Smooth muscle cell (in vitro differentiated cells): ENCODE results near the gene ZNF586. TPM values are rescaled to one million over a fixed set of nuclear protein-coding genes. Genes with fewer than 3 reads are reported as not detected.
A peak's percentile ranks its signal among the peaks of the same experiment; 100 is the strongest.
"Not testable (repeated sequence)": the region's sequence is repeated elsewhere in the genome, so short reads cannot be mapped to it uniquely, and the experiment has no call there.

Experiments used
- DNase-seq: peaks from one replicate; lab custom pipeline; 2025; ENCODE audit not compliant: unreplicated experiment; lab: John Stamatoyannopoulos, UW
- H2AFZ ChIP-seq: fragments of 200-600 bp; sonication (generic); 2 replicates; pipeline ENCODE4 v1.6.0; 2016; ENCODE audit warnings: antibody characterized with exemption, low read depth, mild to moderate bottlenecking
- H3F3A ChIP-seq: fragments of 200-600 bp; sonication (generic); 2 replicates; pipeline ENCODE4 v1.6.0; 2017; ENCODE audit warnings: antibody characterized with exemption, low read depth
- H3K27ac ChIP-seq: fragments of 200-600 bp; sonication (generic); 2 replicates; pipeline ENCODE4 v1.5.1; 2016; ENCODE audit warnings: low read depth, mild to moderate bottlenecking
- H3K27me3 ChIP-seq: fragments of 200-600 bp; sonication (generic); 2 replicates; pipeline ENCODE4 v1.6.1; 2016; ENCODE audit warnings: low read depth, mild to moderate bottlenecking
- H3K36me3 ChIP-seq: fragments of 200-600 bp; sonication (generic); 2 replicates; pipeline ENCODE4 v1.5.1; 2016; ENCODE audit warnings: low read depth
- H3K4me1 ChIP-seq: fragments of 200-600 bp; sonication (generic); 2 replicates; pipeline ENCODE4 v1.5.1; 2016; ENCODE audit warnings: low read depth
- H3K4me2 ChIP-seq: fragments of 200-600 bp; sonication (generic); 2 replicates; pipeline ENCODE4 v1.6.0; 2016; ENCODE audit warnings: mild to moderate bottlenecking
- H3K4me3 ChIP-seq: fragments of 200-600 bp; sonication (generic); 2 replicates; pipeline ENCODE4 v1.5.1; 2016; ENCODE audit warnings: mild to moderate bottlenecking
- H3K79me2 ChIP-seq: fragments of 200-600 bp; sonication (generic); 2 replicates; pipeline ENCODE4 v1.6.0; 2016; ENCODE audit warnings: low read depth, mild to moderate bottlenecking
- H3K9ac ChIP-seq: fragments of 200-600 bp; sonication (generic); 2 replicates; pipeline ENCODE4 v1.6.0; 2016; ENCODE audit warnings: low read depth
- H3K9me3 ChIP-seq: fragments of 200-600 bp; sonication (generic); replicated peaks from 2 replicates; pipeline ENCODE4 v1.5.1; 2016; ENCODE audit warnings: low read depth
- H4K20me1 ChIP-seq: fragments of 200-600 bp; sonication (generic); 2 replicates; pipeline ENCODE4 v1.6.0; 2016; ENCODE audit warnings: low read depth
- WGBS: methylation state at CpG from one replicate; pipeline ENCODE4 v1.1.7; 2016; ENCODE audit warnings: low lambda C conversion rate; 5-methylcytosine and 5-hydroxymethylcytosine counted together
- polyA plus RNA-seq: library from polyadenylated mRNA; unstranded; fragments of >200 nt; fragmentation: Nextera tagmentation; extraction: Ambion mirVana; gene quantifications from 2 replicates; pipeline ENCODE4 v1.2.1, GENCODE V29; 2016
- total RNA-seq: library from RNA; depleted of rRNA; stranded (reverse); fragments of >200 nt; gene quantifications from 2 replicates; pipeline ENCODE4 v1.2.3, GENCODE V29; 2014
- TF ChIP-seq, protein P1 (sequence below): fragments of 200-600 bp; sonication (generic); IDR thresholded peaks from 2 replicates; pipeline ENCODE4 v1.5.1; 2017; ENCODE audit warnings: borderline replicate concordance, mild to moderate bottlenecking, antibody characterized with exemption; ENCODE audit not compliant: insufficient read depth, poor library complexity, severe bottlenecking

ZNF586 gene
- total and polyA plus RNA-seq, 2 experiments from 2014 or later, result 3.2 to 8.2 TPM

GRCh38 chr19:57802269-57802668, 32.8 kb downstream of the ZNF586 start:
- DNase-seq, result no peak
- H3K36me3 ChIP-seq, result no peaks in the 10 kb centered on the region
- peak overlapping the region; percentile 89 for H3K27ac ChIP-seq
- H2AFZ ChIP-seq, result no peak overlapping the region
- no peaks in the 10 kb centered on the region for H3K9me3 ChIP-seq
- H3K27me3 ChIP-seq, result no peaks in the 10 kb centered on the region
- peaks cover 7% of the 10 kb centered on the region for H3F3A ChIP-seq
- H4K20me1 ChIP-seq, result no peaks in the 10 kb centered on the region
- H3K79me2 ChIP-seq, result peaks cover 11% of the 10 kb centered on the region
- no peak overlapping the region for H3K4me3 ChIP-seq
- H3K4me1 ChIP-seq, result peaks cover 52% of the 10 kb centered on the region
- H3K9ac ChIP-seq, result no peak overlapping the region
- no peak overlapping the region for H3K4me2 ChIP-seq
- 70% methylated on average over 4 of the region's 4 CpGs for WGBS
- TF ChIP-seq, protein P1, sequence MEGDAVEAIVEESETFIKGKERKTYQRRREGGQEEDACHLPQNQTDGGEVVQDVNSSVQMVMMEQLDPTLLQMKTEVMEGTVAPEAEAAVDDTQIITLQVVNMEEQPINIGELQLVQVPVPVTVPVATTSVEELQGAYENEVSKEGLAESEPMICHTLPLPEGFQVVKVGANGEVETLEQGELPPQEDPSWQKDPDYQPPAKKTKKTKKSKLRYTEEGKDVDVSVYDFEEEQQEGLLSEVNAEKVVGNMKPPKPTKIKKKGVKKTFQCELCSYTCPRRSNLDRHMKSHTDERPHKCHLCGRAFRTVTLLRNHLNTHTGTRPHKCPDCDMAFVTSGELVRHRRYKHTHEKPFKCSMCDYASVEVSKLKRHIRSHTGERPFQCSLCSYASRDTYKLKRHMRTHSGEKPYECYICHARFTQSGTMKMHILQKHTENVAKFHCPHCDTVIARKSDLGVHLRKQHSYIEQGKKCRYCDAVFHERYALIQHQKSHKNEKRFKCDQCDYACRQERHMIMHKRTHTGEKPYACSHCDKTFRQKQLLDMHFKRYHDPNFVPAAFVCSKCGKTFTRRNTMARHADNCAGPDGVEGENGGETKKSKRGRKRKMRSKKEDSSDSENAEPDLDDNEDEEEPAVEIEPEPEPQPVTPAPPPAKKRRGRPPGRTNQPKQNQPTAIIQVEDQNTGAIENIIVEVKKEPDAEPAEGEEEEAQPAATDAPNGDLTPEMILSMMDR, result no peak

DNA sequence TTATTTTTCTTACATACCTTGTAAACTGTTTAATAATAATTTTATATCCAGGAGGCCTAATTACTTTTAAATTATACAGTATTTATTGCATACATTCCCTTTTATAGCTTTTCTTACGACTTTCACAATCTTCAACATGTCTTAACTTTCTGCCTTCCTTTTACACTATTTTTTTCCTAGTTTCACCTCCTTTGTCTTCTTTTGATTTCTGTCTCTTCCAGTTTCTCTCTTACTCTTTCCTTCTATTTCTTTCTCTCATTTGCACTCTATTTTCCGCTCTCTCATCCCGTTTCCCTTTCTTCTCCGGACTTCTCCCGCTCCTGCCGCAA, 33.8 kb downstream of the ZNF586 start:
- H3F3A ChIP-seq, result peaks cover 7% of the 10 kb centered on the region
- H3K4me2 ChIP-seq, result peak overlapping the region; percentile 81
- H4K20me1 ChIP-seq, result peaks cover 6% of the 10 kb centered on the region
- H3K4me1 ChIP-seq, result peaks cover 52% of the 10 kb centered on the region
- peaks cover 11% of the 10 kb centered on the region for H3K79me2 ChIP-seq
- H3K4me3 ChIP-seq, result peak overlapping the region; percentile 47
- 6% methylated on average over 6 of the region's 6 CpGs for WGBS
- no peak for DNase-seq
- H3K27me3 ChIP-seq, result no peaks in the 10 kb centered on the region
- peak overlapping the region; percentile 89 for H3K27ac ChIP-seq
- no peaks in the 10 kb centered on the region for H3K9me3 ChIP-seq
- TF ChIP-seq, protein P1, result no peak
- H3K9ac ChIP-seq, result peak overlapping the region; percentile 78
- no peak overlapping the region for H2AFZ ChIP-seq
- H3K36me3 ChIP-seq, result no peaks in the 10 kb centered on the region

DNA sequence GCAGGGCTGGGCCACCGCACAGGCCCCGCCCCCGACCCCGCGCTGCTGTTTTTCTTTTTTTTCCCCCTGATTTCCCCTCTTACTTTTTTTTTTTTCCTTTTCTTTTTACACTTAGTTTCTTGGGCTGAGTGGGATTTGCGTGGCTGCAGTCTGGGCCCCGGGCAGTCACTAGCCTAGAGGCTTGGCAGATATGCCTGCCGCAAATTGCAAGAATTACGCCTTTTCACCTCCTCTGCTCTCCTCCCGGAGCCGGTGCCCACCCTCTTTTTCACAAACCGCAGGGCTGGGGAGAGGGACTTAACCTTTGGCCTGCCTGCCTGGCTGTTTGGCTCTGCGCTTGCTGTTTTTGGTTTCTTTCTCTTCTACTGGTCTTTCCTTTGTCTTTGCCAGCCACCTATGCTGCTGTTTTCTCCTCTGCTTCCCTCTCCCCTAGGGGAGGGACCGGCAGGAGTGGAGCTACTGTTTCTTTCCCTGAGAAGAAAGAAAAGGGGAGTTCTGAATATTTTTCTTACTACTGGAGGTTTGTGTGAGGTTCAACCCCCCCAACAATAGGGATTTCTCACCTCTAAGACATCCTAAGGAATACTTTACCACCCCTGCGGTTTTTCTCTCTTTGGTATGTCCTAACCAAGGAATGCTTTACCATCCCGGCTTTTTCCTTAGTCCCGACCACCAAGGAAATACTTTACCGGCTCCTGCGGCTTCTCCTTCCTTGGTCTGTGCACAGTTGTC, 34.3 kb downstream of the ZNF586 start:
- H3K4me1 ChIP-seq, result peaks cover 52% of the 10 kb centered on the region
- H2AFZ ChIP-seq, result no peak overlapping the region
- H3K9ac ChIP-seq, result peak overlapping the region; percentile 78
- TF ChIP-seq, protein P1, result no peak
- peak overlapping the region; percentile 81 for H3K4me2 ChIP-seq
- peaks cover 7% of the 10 kb centered on the region for H3F3A ChIP-seq
- peaks cover 10% of the 10 kb centered on the region for H4K20me1 ChIP-seq
- peak overlapping the region; percentile 89 for H3K27ac ChIP-seq
- peak overlapping the region; percentile 47 for H3K4me3 ChIP-seq
- H3K27me3 ChIP-seq, result no peaks in the 10 kb centered on the region
- peaks cover 11% of the 10 kb centered on the region for H3K79me2 ChIP-seq
- peak; percentile 4 for DNase-seq
- no peaks in the 10 kb centered on the region for H3K9me3 ChIP-seq
- 2% methylated on average over 19 of the region's 19 CpGs for WGBS
- H3K36me3 ChIP-seq, result no peaks in the 10 kb centered on the region

GRCh38 chr19:57807541-57807940, 38.1 kb downstream of the ZNF586 start:
- no peak overlapping the region for H3K4me2 ChIP-seq
- no peak for DNase-seq
- H3K9ac ChIP-seq, result no peak overlapping the region
- H3K36me3 ChIP-seq, result no peaks in the 10 kb centered on the region
- peak overlapping the region; percentile 0 for H3K27ac ChIP-seq
- peaks cover 19% of the 10 kb centered on the region for H3K4me1 ChIP-seq
- no peak overlapping the region for H3K4me3 ChIP-seq
- TF ChIP-seq, protein P1, result no peak
- no peaks in the 10 kb centered on the region for H3K9me3 ChIP-seq
- H4K20me1 ChIP-seq, result peaks cover 29% of the 10 kb centered on the region
- H3K27me3 ChIP-seq, result no peaks in the 10 kb centered on the region
- H2AFZ ChIP-seq, result no peak overlapping the region
- WGBS, result 74% methylated on average over 2 of the region's 2 CpGs
- peaks cover 7% of the 10 kb centered on the region for H3F3A ChIP-seq
- H3K79me2 ChIP-seq, result peaks cover 22% of the 10 kb centered on the region

DNA sequence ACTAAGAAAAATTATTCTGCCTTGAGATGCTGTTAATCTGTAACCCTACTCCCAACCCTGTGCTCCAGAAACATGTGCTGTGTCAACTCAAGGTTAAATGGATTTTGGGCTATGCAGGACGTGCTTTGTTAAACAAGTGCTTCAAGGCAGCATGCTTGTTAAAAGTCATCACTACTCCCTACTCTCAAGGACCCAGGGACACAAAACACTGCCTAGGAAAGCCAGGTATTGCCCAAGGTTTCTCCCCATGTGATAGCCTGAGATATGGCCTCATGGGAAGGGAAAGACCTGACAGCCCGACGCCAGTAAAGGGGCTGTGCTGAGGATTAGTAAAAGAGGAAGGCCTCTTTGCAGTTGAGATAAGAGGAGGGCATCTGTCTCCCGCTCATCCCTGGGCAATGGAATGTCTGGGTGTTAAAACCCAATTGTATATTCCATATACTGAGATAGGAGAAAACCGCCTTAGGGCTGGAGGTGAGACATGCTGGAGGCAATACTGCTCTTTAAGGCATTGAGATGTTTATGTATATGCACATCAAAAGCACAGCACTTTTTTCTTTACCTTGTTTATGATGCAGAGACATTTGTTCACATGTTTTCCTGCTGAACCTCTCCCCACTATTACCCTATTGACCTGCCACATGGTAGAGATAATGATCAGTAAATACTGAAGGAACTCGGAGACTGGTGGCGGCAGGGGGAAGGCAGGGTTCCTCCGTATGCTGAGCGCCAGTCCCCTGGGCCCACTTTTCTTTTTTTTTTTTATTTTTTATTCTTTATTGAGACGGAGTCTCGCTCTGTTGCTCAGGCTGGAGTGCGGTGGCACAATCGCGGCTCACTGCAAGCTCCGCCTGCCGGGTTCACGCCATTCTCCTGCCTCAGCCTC, 41.2 kb downstream of the ZNF586 start:
- not testable (repeated sequence) for H3F3A ChIP-seq, H3K9me3 ChIP-seq, H3K4me2 ChIP-seq, H3K9ac ChIP-seq, H3K27me3 ChIP-seq, H3K36me3 ChIP-seq, H3K4me3 ChIP-seq, H3K4me1 ChIP-seq, H2AFZ ChIP-seq, DNase-seq
- Histone ChIP-seq H3K27ac (peak overlapping the region; percentile 2), H3K79me2 (peaks cover 37% of the 10 kb centered on the region), H4K20me1 (peaks cover 35% of the 10 kb centered on the region)
- 54% methylated on average over 17 of the region's 17 CpGs for WGBS
